Smooth muscle cell (in vitro differentiated cells): ENCODE data around the gene SHQ1. TPM values are rescaled to one million over a fixed set of nuclear protein-coding genes. Genes with fewer than 3 reads are reported as not detected.
"Not testable (repeated sequence)": the region's sequence is repeated elsewhere in the genome, so short reads cannot be mapped to it uniquely, and the experiment has no call there.

Experiments used
- DNase-seq: peaks from one replicate; lab custom pipeline; 2025; ENCODE audit not compliant: unreplicated experiment; lab: John Stamatoyannopoulos, UW
- H2AFZ ChIP-seq: fragments of 200-600 bp; sonication (generic); 2 replicates; pipeline ENCODE4 v1.6.0; 2016; ENCODE audit warnings: antibody characterized with exemption, low read depth, mild to moderate bottlenecking
- H3F3A ChIP-seq: fragments of 200-600 bp; sonication (generic); 2 replicates; pipeline ENCODE4 v1.6.0; 2017; ENCODE audit warnings: antibody characterized with exemption, low read depth
- H3K27ac ChIP-seq: fragments of 200-600 bp; sonication (generic); 2 replicates; pipeline ENCODE4 v1.5.1; 2016; ENCODE audit warnings: low read depth, mild to moderate bottlenecking
- H3K27me3 ChIP-seq: fragments of 200-600 bp; sonication (generic); 2 replicates; pipeline ENCODE4 v1.6.1; 2016; ENCODE audit warnings: low read depth, mild to moderate bottlenecking
- H3K36me3 ChIP-seq: fragments of 200-600 bp; sonication (generic); 2 replicates; pipeline ENCODE4 v1.5.1; 2016; ENCODE audit warnings: low read depth
- H3K4me1 ChIP-seq: fragments of 200-600 bp; sonication (generic); 2 replicates; pipeline ENCODE4 v1.5.1; 2016; ENCODE audit warnings: low read depth
- H3K4me2 ChIP-seq: fragments of 200-600 bp; sonication (generic); 2 replicates; pipeline ENCODE4 v1.6.0; 2016; ENCODE audit warnings: mild to moderate bottlenecking
- H3K4me3 ChIP-seq: fragments of 200-600 bp; sonication (generic); 2 replicates; pipeline ENCODE4 v1.5.1; 2016; ENCODE audit warnings: mild to moderate bottlenecking
- H3K79me2 ChIP-seq: fragments of 200-600 bp; sonication (generic); 2 replicates; pipeline ENCODE4 v1.6.0; 2016; ENCODE audit warnings: low read depth, mild to moderate bottlenecking
- H3K9ac ChIP-seq: fragments of 200-600 bp; sonication (generic); 2 replicates; pipeline ENCODE4 v1.6.0; 2016; ENCODE audit warnings: low read depth
- H3K9me3 ChIP-seq: fragments of 200-600 bp; sonication (generic); replicated peaks from 2 replicates; pipeline ENCODE4 v1.5.1; 2016; ENCODE audit warnings: low read depth
- H4K20me1 ChIP-seq: fragments of 200-600 bp; sonication (generic); 2 replicates; pipeline ENCODE4 v1.6.0; 2016; ENCODE audit warnings: low read depth
- WGBS: methylation state at CpG from one replicate; pipeline ENCODE4 v1.1.7; 2016; ENCODE audit warnings: low lambda C conversion rate; 5-methylcytosine and 5-hydroxymethylcytosine counted together
- polyA plus RNA-seq: library from polyadenylated mRNA; unstranded; fragments of >200 nt; fragmentation: Nextera tagmentation; extraction: Ambion mirVana; gene quantifications from 2 replicates; pipeline ENCODE4 v1.2.1, GENCODE V29; 2016
- total RNA-seq: library from RNA; depleted of rRNA; stranded (reverse); fragments of >200 nt; gene quantifications from 2 replicates; pipeline ENCODE4 v1.2.3, GENCODE V29; 2014
- TF ChIP-seq, protein P1 (sequence below): fragments of 200-600 bp; sonication (generic); IDR thresholded peaks from 2 replicates; pipeline ENCODE4 v1.5.1; 2017; ENCODE audit warnings: borderline replicate concordance, mild to moderate bottlenecking, antibody characterized with exemption; ENCODE audit not compliant: insufficient read depth, poor library complexity, severe bottlenecking

Gene SHQ1
- total and polyA plus RNA-seq, 2 experiments from 2014 or later, result 13.1 to 14.8 TPM

DNA sequence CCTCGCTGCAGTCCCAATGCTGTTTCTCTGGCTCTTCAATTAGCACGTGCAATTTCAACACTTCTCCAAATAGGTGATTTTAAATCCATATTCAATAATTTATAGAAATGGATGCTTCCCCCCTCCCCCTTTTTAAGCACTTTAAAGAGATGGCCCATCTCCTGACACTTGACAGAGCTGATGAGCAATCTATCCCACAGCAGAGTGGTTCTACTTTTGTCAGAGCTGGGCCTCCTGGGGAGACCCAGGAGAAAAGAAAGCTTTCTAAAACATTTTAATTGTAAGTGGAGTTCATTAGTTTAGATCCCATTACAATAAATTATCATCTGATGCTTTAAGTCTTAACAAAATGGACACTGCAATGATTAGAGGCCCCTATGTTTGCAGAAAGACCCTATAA is 127.7 kb downstream of the SHQ1 start:
- Histone ChIP-seq H3K4me3 (no peak overlapping the region), H3K27ac (no peak overlapping the region), H3K27me3 (no peaks in the 10 kb centered on the region), H3K4me2 (no peak overlapping the region), H3F3A (no peaks in the 10 kb centered on the region), H4K20me1 (no peaks in the 10 kb centered on the region), H2AFZ (no peak overlapping the region), H3K79me2 (no peaks in the 10 kb centered on the region), H3K9ac (no peak overlapping the region), H3K9me3 (no peaks in the 10 kb centered on the region), H3K4me1 (no peaks in the 10 kb centered on the region), H3K36me3 (no peaks in the 10 kb centered on the region)
- DNase-seq, result no peak
- TF ChIP-seq, protein P1, sequence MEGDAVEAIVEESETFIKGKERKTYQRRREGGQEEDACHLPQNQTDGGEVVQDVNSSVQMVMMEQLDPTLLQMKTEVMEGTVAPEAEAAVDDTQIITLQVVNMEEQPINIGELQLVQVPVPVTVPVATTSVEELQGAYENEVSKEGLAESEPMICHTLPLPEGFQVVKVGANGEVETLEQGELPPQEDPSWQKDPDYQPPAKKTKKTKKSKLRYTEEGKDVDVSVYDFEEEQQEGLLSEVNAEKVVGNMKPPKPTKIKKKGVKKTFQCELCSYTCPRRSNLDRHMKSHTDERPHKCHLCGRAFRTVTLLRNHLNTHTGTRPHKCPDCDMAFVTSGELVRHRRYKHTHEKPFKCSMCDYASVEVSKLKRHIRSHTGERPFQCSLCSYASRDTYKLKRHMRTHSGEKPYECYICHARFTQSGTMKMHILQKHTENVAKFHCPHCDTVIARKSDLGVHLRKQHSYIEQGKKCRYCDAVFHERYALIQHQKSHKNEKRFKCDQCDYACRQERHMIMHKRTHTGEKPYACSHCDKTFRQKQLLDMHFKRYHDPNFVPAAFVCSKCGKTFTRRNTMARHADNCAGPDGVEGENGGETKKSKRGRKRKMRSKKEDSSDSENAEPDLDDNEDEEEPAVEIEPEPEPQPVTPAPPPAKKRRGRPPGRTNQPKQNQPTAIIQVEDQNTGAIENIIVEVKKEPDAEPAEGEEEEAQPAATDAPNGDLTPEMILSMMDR, result no peak
- WGBS, result 81% methylated on average over 2 of the region's 2 CpGs

GRCh38 chr3:72719137-72719536 is 129.1 kb downstream of the SHQ1 start:
- H3K79me2 ChIP-seq, result no peaks in the 10 kb centered on the region
- H3K9ac ChIP-seq, result no peak overlapping the region
- H2AFZ ChIP-seq, result no peak overlapping the region
- H3K4me1 ChIP-seq, result no peaks in the 10 kb centered on the region
- H3K27ac ChIP-seq, result no peak overlapping the region
- no peaks in the 10 kb centered on the region for H3K36me3 ChIP-seq
- no peaks in the 10 kb centered on the region for H3K9me3 ChIP-seq
- H3K4me3 ChIP-seq, result no peak overlapping the region
- TF ChIP-seq, protein P1, result no peak
- no peaks in the 10 kb centered on the region for H3F3A ChIP-seq
- no peak for DNase-seq
- no peaks in the 10 kb centered on the region for H4K20me1 ChIP-seq
- no peak overlapping the region for H3K4me2 ChIP-seq
- no peaks in the 10 kb centered on the region for H3K27me3 ChIP-seq

GRCh38 chr3:72714135-72714534 is 134.1 kb downstream of the SHQ1 start:
- H3K4me3 ChIP-seq, H3K4me2 ChIP-seq, H3K4me1 ChIP-seq: not testable (repeated sequence)

GRCh38 chr3:72710471-72710870 is 137.8 kb downstream of the SHQ1 start:
- not testable (repeated sequence) for H3K4me1 ChIP-seq, H3K9me3 ChIP-seq, DNase-seq, H3K27me3 ChIP-seq, H3K9ac ChIP-seq, H2AFZ ChIP-seq, H4K20me1 ChIP-seq, H3K4me2 ChIP-seq, H3K4me3 ChIP-seq, H3K36me3 ChIP-seq, H3F3A ChIP-seq, H3K27ac ChIP-seq, H3K79me2 ChIP-seq
- 87% methylated on average over 3 of the region's 4 CpGs for WGBS

More at GRCh38 chr3:72714135-72714534, 134.1 kb downstream of the SHQ1 start:
- not testable (repeated sequence) for H3K27ac ChIP-seq, H2AFZ ChIP-seq, H3K27me3 ChIP-seq, H3K9ac ChIP-seq, H4K20me1 ChIP-seq, H3K36me3 ChIP-seq, H3K9me3 ChIP-seq, H3F3A ChIP-seq, H3K79me2 ChIP-seq, DNase-seq
- 92% methylated on average over 3 of the region's 3 CpGs for WGBS

- no peaks in the 10 kb centered on the region for H3F3A ChIP-seq
- TF ChIP-seq, protein P1, result no peak
- DNase-seq, result no peak
- H3K27me3 ChIP-seq, result no peaks in the 10 kb centered on the region
- no peaks in the 10 kb centered on the region for H3K79me2 ChIP-seq
- no peak overlapping the region for H3K4me2 ChIP-seq
- H3K36me3 ChIP-seq, result no peaks in the 10 kb centered on the region
- H3K9me3 ChIP-seq, result no peaks in the 10 kb centered on the region
- H2AFZ ChIP-seq, result no peak overlapping the region
- 87% methylated on average over 2 of the region's 2 CpGs for WGBS
- no peak overlapping the region for H3K9ac ChIP-seq
- H3K27ac ChIP-seq, result no peak overlapping the region
- H3K4me3 ChIP-seq, result no peak overlapping the region
- H3K4me1 ChIP-seq, result no peaks in the 10 kb centered on the region
- no peaks in the 10 kb centered on the region for H4K20me1 ChIP-seq
These were observed 139.8 kb downstream of the SHQ1 start for GRCh38 chr3:72708441-72708840.
